Testis (tissue), 3 donors: Measurements from ENCODE around the gene FOXD2. TPM values are rescaled to one million over a fixed set of nuclear protein-coding genes. Genes with fewer than 3 reads are reported as not detected.

Experiments used
- DNase-seq: peaks from one replicate; pipeline ENCODE4 v3.0.0-alpha.2; 2019
- H3K27ac ChIP-seq, 2 donors: fragments of 200-600 bp; sonication (generic); one replicate each; pipeline ENCODE4 v1.5.1; 2019
- H3K27me3 ChIP-seq: fragments of 200-600 bp; sonication (generic); one replicate; pipeline ENCODE4 v1.5.1; 2019
- H3K36me3 ChIP-seq: fragments of 200-600 bp; sonication (generic); one replicate; pipeline ENCODE4 v1.5.1; 2017; ENCODE audit warnings: low read depth; ENCODE audit errors: missing control alignments
- H3K4me1 ChIP-seq: fragments of 200-600 bp; sonication (generic); one replicate; pipeline ENCODE4 v1.5.1; 2019
- H3K4me3 ChIP-seq, 2 donors: fragments of 200-600 bp; sonication (generic); one replicate each; pipeline ENCODE4 v1.5.1; 2017 to 2019
- H3K9me3 ChIP-seq: fragments of 200-600 bp; sonication (generic); one replicate; pipeline ENCODE4 v1.5.1; 2017
- CTCF ChIP-seq, 3 experiments: fragments of 450-650 bp in 2 of 3; fragments of 200-600 bp in 1 of 3; sonication (generic) in 1 of 3; IDR thresholded peaks; one replicate each; pipeline ENCODE4 v1.5.1; 2016 to 2019; ENCODE audit warnings: antibody characterized with exemption in 3 of 3, mild to moderate bottlenecking in 2 of 3, moderate library complexity in 1 of 3
- POLR2A ChIP-seq: fragments of 450-650 bp; IDR thresholded peaks from one replicate; pipeline ENCODE4 v1.6.1; 2017; ENCODE audit warnings: antibody characterized with exemption, mild to moderate bottlenecking, moderate library complexity
- WGBS, 2 donors: methylation state at CpG; one replicate each; pipeline ENCODE4 v1.1.5; 2018; 5-methylcytosine and 5-hydroxymethylcytosine counted together
- intact Hi-C: fragments of 100-400 bp; cut with DNase I; formaldehyde crosslinking; loops from one replicate; pipeline ENCODE4 v1.15.1; 2023; ENCODE audit warnings: low total_unique reads
- polyA plus RNA-seq: library from polyadenylated mRNA; stranded (reverse); fragments of 350-450 nt; fragmentation: Illumina TruSeq; extraction: RNeasy Lipid Tissue Mini Kit (QIAGEN cat#74804); gene quantifications from one replicate; pipeline ENCODE4 v1.2.3, GENCODE V29; 2014; ENCODE audit warnings: low read depth, low replicate concordance; ENCODE audit not compliant: insufficient read depth
- total RNA-seq, 2 donors: library from RNA; depleted of rRNA; stranded (reverse); fragments of >200 nt; gene quantifications; one replicate each; pipeline ENCODE4 v1.2.3, GENCODE V29; 2016

FOXD2 gene
- total and polyA plus RNA-seq, 3 donors from 2014 or later = 0.26 to 1.3 (median 0.99) TPM

GRCh38 chr1:47418681-47419325 lies 19.0 kb upstream of the FOXD2 start:
- no peak for TF ChIP-seq POLR2A
- no peak for TF ChIP-seq CTCF (IDR thresholded peaks at IDR 0.05)
- Histone ChIP-seq H3K27ac (no peak overlapping the region), H3K36me3 (no peaks in the 10 kb centered on the region), H3K4me3 (no peak overlapping the region), H3K27me3 (no peaks in the 10 kb centered on the region), H3K9me3 (no peaks in the 10 kb centered on the region), H3K4me1 (no peaks in the 10 kb centered on the region)
- WGBS, 2 donors = 91 to 92% methylated on average over 5 to 6 of the region's 6 CpGs
- intact Hi-C loops = loop anchor here (10.0 kb wide), 1 partner anchor 234 kb away; no protein-coding TSS in a partner anchor
- no peak for DNase-seq

GRCh38 chr1:47420547-47420946 lies 17.3 kb upstream of the FOXD2 start:
- intact Hi-C loops = no loop called here

GRCh38 chr1:47423872-47424271 lies 14.0 kb upstream of the FOXD2 start:
- intact Hi-C loops = no loop called here
- H3K27me3 ChIP-seq = no peaks in the 10 kb centered on the region
- H3K27ac ChIP-seq = no peak overlapping the region
- no peaks in the 10 kb centered on the region for H3K4me1 ChIP-seq
- WGBS, 2 donors = 49 to 55% methylated on average over 2 of the region's 2 CpGs
- no peaks in the 10 kb centered on the region for H3K9me3 ChIP-seq
- H3K4me3 ChIP-seq = no peak overlapping the region
- no peak for DNase-seq
- TF ChIP-seq CTCF (IDR thresholded peaks at IDR 0.05) = no peak
- H3K36me3 ChIP-seq = no peaks in the 10 kb centered on the region

More at GRCh38 chr1:47420547-47420946, 17.3 kb upstream of the FOXD2 start:
- no peak overlapping the region for H3K27ac ChIP-seq
- DNase-seq = no peak
- 85 to 86% methylated on average over 4 of the region's 4 CpGs for WGBS, 2 donors
- no peaks in the 10 kb centered on the region for H3K27me3 ChIP-seq
- H3K4me1 ChIP-seq = no peaks in the 10 kb centered on the region
- H3K9me3 ChIP-seq = no peaks in the 10 kb centered on the region
- no peak overlapping the region for H3K4me3 ChIP-seq
- TF ChIP-seq POLR2A = no peak
- no peak for TF ChIP-seq CTCF (IDR thresholded peaks at IDR 0.05)
- H3K36me3 ChIP-seq = no peaks in the 10 kb centered on the region

- H3K27me3 ChIP-seq = no peaks in the 10 kb centered on the region
These were observed 13.4 kb upstream of the FOXD2 start for GRCh38 chr1:47424336-47424982.

More at GRCh38 chr1:47424336-47424982, 13.4 kb upstream of the FOXD2 start:
- WGBS, 2 donors = 22 to 28% methylated on average over 6 of the region's 6 CpGs
- intact Hi-C loops = no loop called here
- no peak overlapping the region for H3K4me3 ChIP-seq
- no peaks in the 10 kb centered on the region for H3K36me3 ChIP-seq
- no peaks in the 10 kb centered on the region for H3K4me1 ChIP-seq
- DNase-seq = no peak
- H3K9me3 ChIP-seq = no peaks in the 10 kb centered on the region
- H3K27ac ChIP-seq = no peak overlapping the region
- TF ChIP-seq POLR2A = no peak
- peak; percentile 46 to 75 (median 50) for TF ChIP-seq CTCF (IDR thresholded peaks at IDR 0.05)
